Neuronal stem cell (in vitro differentiated cells): ENCODE data around the gene UBE2E3.
"Not testable (repeated sequence)": the region's sequence is repeated elsewhere in the genome, so short reads cannot be mapped to it uniquely, and the experiment has no call there.

Experiments
- DNase-seq: peaks from one replicate; pipeline ENCODE4 v3.0.0-alpha.2; 2013; ENCODE audit warnings: low spot score
- H2AFZ ChIP-seq: one replicate; pipeline ENCODE4 v1.6.1; 2013; ENCODE audit warnings: mild to moderate bottlenecking, low read length, inconsistent platforms
- H2AK5ac ChIP-seq: 2 replicates; pipeline ENCODE4 v1.6.1; 2013; ENCODE audit warnings: low read depth, mild to moderate bottlenecking, inconsistent platforms, low read length, moderate library complexity, mixed read lengths
- H2BK120ac ChIP-seq: 2 replicates; pipeline ENCODE4 v1.6.1; 2013; ENCODE audit warnings: low read depth, mild to moderate bottlenecking, inconsistent platforms, low read length, moderate library complexity, mixed read lengths
- H2BK12ac ChIP-seq: one replicate; pipeline ENCODE4 v1.6.1; 2013; ENCODE audit warnings: low read length, inconsistent platforms
- H2BK15ac ChIP-seq: 2 replicates; pipeline ENCODE4 v1.6.1; 2013; ENCODE audit warnings: mild to moderate bottlenecking, low read length, inconsistent platforms, mixed read lengths
- H2BK5ac ChIP-seq: one replicate; pipeline ENCODE4 v1.6.1; 2013; ENCODE audit warnings: inconsistent platforms, mild to moderate bottlenecking, low read length, moderate library complexity
- H3K14ac ChIP-seq: one replicate; pipeline ENCODE4 v1.6.1; 2013; ENCODE audit warnings: low read length, inconsistent platforms
- H3K18ac ChIP-seq: 2 replicates; pipeline ENCODE4 v1.6.1; 2013; ENCODE audit warnings: low read length, inconsistent platforms
- H3K23ac ChIP-seq: 2 replicates; pipeline ENCODE4 v1.6.1; 2013; ENCODE audit warnings: low read depth, mild to moderate bottlenecking, mixed read lengths, low read length, inconsistent platforms; ENCODE audit not compliant: poor library complexity
- H3K27ac ChIP-seq: replicated peaks from 3 replicates; pipeline ENCODE4 v1.5.1; 2013; ENCODE audit warnings: low read length, inconsistent platforms
- H3K27me3 ChIP-seq, 3 experiments: 2 replicates each; pipeline ENCODE4 v1.6.1; 2013; ENCODE audit warnings: low read length in 3 of 3, mild to moderate bottlenecking in 2 of 3, inconsistent platforms in 1 of 3, low read depth in 1 of 3, mixed read lengths in 1 of 3, moderate library complexity in 1 of 3; ENCODE audit not compliant: control insufficient read depth in 3 of 3, insufficient read depth in 3 of 3
- H3K36me3 ChIP-seq, 2 donors: replicated peaks in 1 of 2; 2 replicates each; pipeline ENCODE4 v1.6.1; 2013; ENCODE audit warnings: low read length in 2 of 2; ENCODE audit not compliant: control insufficient read depth in 2 of 2, insufficient read depth in 2 of 2
- H3K4ac ChIP-seq: 2 replicates; pipeline ENCODE4 v1.6.1; 2013; ENCODE audit warnings: inconsistent platforms, mild to moderate bottlenecking, low read length, moderate library complexity
- H3K4me1 ChIP-seq, 2 donors: 1 replicate in 1 of 2; 2 replicates in 1 of 2; pipeline ENCODE4 v1.6.1; 2013; ENCODE audit warnings: low read length in 2 of 2, low read depth in 1 of 2; ENCODE audit not compliant: control insufficient read depth in 2 of 2, insufficient read depth in 1 of 2
- H3K4me2 ChIP-seq: one replicate; pipeline ENCODE4 v1.6.1; 2013; ENCODE audit warnings: mild to moderate bottlenecking, low read length, inconsistent platforms; ENCODE audit not compliant: insufficient read depth, poor library complexity, severe bottlenecking
- H3K4me3 ChIP-seq, 2 donors: 2 replicates each; pipeline ENCODE4 v1.5.1; 2013; ENCODE audit warnings: low read length in 2 of 2, mild to moderate bottlenecking in 2 of 2, inconsistent platforms in 1 of 2, moderate library complexity in 1 of 2
- H3K79me1 ChIP-seq: one replicate; pipeline ENCODE4 v1.6.1; 2013; ENCODE audit warnings: low read depth, mild to moderate bottlenecking, inconsistent platforms, low read length, moderate library complexity
- H3K9ac ChIP-seq: one replicate; pipeline ENCODE4 v1.6.1; 2013; ENCODE audit warnings: mild to moderate bottlenecking, low read depth, low read length, inconsistent platforms; ENCODE audit not compliant: poor library complexity
- H3K9me3 ChIP-seq, 2 donors: replicated peaks in 1 of 2; 2 replicates each; pipeline versions ENCODE3 to v1.6.1; 2013; ENCODE audit warnings: low read length in 2 of 2, mild to moderate bottlenecking in 2 of 2, inconsistent platforms in 1 of 2, low read depth in 1 of 2, mixed read lengths in 1 of 2, moderate library complexity in 1 of 2; ENCODE audit not compliant: control insufficient read depth in 2 of 2, insufficient read depth in 1 of 2
- H4K8ac ChIP-seq: one replicate; pipeline ENCODE4 v1.6.1; 2013; ENCODE audit warnings: low read depth, mild to moderate bottlenecking, inconsistent platforms, low read length, moderate library complexity
- H4K91ac ChIP-seq: one replicate; pipeline ENCODE4 v1.6.1; 2013; ENCODE audit warnings: low read length, low read depth, mild to moderate bottlenecking, inconsistent platforms; ENCODE audit not compliant: poor library complexity
- WGBS, 2 donors: extraction: QIAGEN DNeasy Blood & Tissue Kit; methylation state at CpG; one replicate each; pipeline ENCODE4 v1.1.7; 2013; ENCODE audit warnings: missing lambda C conversion rate in 2 of 2, mixed read lengths in 1 of 2; ENCODE audit not compliant: insufficient read length in 2 of 2, insufficient replicate concordance in 1 of 2; ENCODE audit errors: extremely low coverage in 2 of 2; 5-methylcytosine and 5-hydroxymethylcytosine counted together

Gene UBE2E3

GRCh38 chr2:180937480-180937879, 42.9 kb upstream of the UBE2E3 start:
- H2BK15ac ChIP-seq, result not testable (repeated sequence)

GRCh38 chr2:180938451-180938850, 42.0 kb upstream of the UBE2E3 start:
- no peak overlapping the region for H3K9ac ChIP-seq
- no peak overlapping the region for H2BK120ac ChIP-seq
- no peak overlapping the region for H2AK5ac ChIP-seq
- H2BK5ac ChIP-seq, result no peak overlapping the region
- no peaks in the 10 kb centered on the region for H3K9me3 ChIP-seq
- no peaks in the 10 kb centered on the region for H3K36me3 ChIP-seq
- no peak overlapping the region for H3K4me3 ChIP-seq
- H3K27me3 ChIP-seq, result no peaks in the 10 kb centered on the region
- no peak overlapping the region for H3K18ac ChIP-seq
- H4K91ac ChIP-seq, result no peak overlapping the region
- no peak for DNase-seq
- H3K4ac ChIP-seq, result no peak overlapping the region
- no peak overlapping the region for H2BK12ac ChIP-seq
- no peak overlapping the region for H3K27ac ChIP-seq
- no peak overlapping the region for H2BK15ac ChIP-seq
- no peaks in the 10 kb centered on the region for H3K79me1 ChIP-seq
- H3K4me1 ChIP-seq, result peaks cover 0 to 4% of the 10 kb centered on the region in 2 donors
- H2AFZ ChIP-seq, result no peak overlapping the region
- H3K4me2 ChIP-seq, result no peak overlapping the region
- H4K8ac ChIP-seq, result no peak overlapping the region
- no peak overlapping the region for H3K14ac ChIP-seq
- no peak overlapping the region for H3K23ac ChIP-seq

More at GRCh38 chr2:180937480-180937879, 42.9 kb upstream of the UBE2E3 start:
- not testable (repeated sequence) for H3K18ac ChIP-seq, H3K4me2 ChIP-seq, H3K36me3 ChIP-seq, H2AFZ ChIP-seq, H3K9ac ChIP-seq, H2BK5ac ChIP-seq, H2BK12ac ChIP-seq, H3K4me3 ChIP-seq, H3K27me3 ChIP-seq, H3K23ac ChIP-seq, H3K4me1 ChIP-seq, H2BK120ac ChIP-seq, H3K4ac ChIP-seq, H4K8ac ChIP-seq, H3K27ac ChIP-seq, DNase-seq, H4K91ac ChIP-seq, H3K9me3 ChIP-seq, H3K14ac ChIP-seq, H3K79me1 ChIP-seq, H2AK5ac ChIP-seq
- no CpG with 5 or more reads among the region's 3 CpGs for WGBS, 2 donors

- Histone ChIP-seq H3K79me1 (no peaks in the 10 kb centered on the region), H3K9me3 (no peaks in the 10 kb centered on the region), H3K23ac (no peak overlapping the region), H2BK120ac (no peak overlapping the region), H4K91ac (no peak overlapping the region), H2BK5ac (no peak overlapping the region), H3K4ac (no peak overlapping the region), H4K8ac (no peak overlapping the region), H2AFZ (peak overlapping the region; percentile 51), H3K4me2 (no peak overlapping the region), H2BK12ac (no peak overlapping the region), H3K4me3 (no peak overlapping the region), H3K14ac (no peak overlapping the region), H3K36me3 (no peaks in the 10 kb centered on the region), H3K18ac (no peak overlapping the region), H3K4me1 (peaks cover 0 to 8% of the 10 kb centered on the region in 2 donors), H2AK5ac (no peak overlapping the region), H2BK15ac (no peak overlapping the region), H3K9ac (no peak overlapping the region), H3K27me3 (no peaks in the 10 kb centered on the region), H3K27ac (no peak overlapping the region)
- no peak for DNase-seq
- WGBS, 2 donors, result no CpG with 5 or more reads among the region's 1 CpG
Observed at GRCh38 chr2:180943275-180943674, 37.1 kb upstream of the UBE2E3 start.

- Histone ChIP-seq H3K4me1 (peaks cover 0 to 8% of the 10 kb centered on the region in 2 donors), H3K27me3 (no peaks in the 10 kb centered on the region), H2AFZ (no peak overlapping the region), H3K23ac (no peak overlapping the region), H3K9ac (no peak overlapping the region), H2BK5ac (no peak overlapping the region), H2BK12ac (no peak overlapping the region), H2BK15ac (no peak overlapping the region), H3K4ac (no peak overlapping the region), H3K14ac (no peak overlapping the region), H4K8ac (no peak overlapping the region), H3K9me3 (no peaks in the 10 kb centered on the region), H4K91ac (no peak overlapping the region), H2BK120ac (no peak overlapping the region), H2AK5ac (no peak overlapping the region), H3K27ac (no peak overlapping the region), H3K18ac (no peak overlapping the region), H3K36me3 (no peaks in the 10 kb centered on the region), H3K4me2 (no peak overlapping the region), H3K4me3 (no peak overlapping the region), H3K79me1 (no peaks in the 10 kb centered on the region)
- DNase-seq, result no peak
- no CpG with 5 or more reads among the region's 3 CpGs for WGBS, 2 donors
Observed at GRCh38 chr2:180944372-180944771, 36.0 kb upstream of the UBE2E3 start.
